Measurements from ENCODE around the gene RNASEH2A. TPM values are rescaled to one million over a fixed set of nuclear protein-coding genes. Genes with fewer than 3 reads are reported as not detected.
"Not testable (repeated sequence)": the region's sequence is repeated elsewhere in the genome, so short reads cannot be mapped to it uniquely, and the experiment has no call there.

The RNASEH2A gene
- total RNA-seq, 2 donors from 2014 or later = 37.0 to 41.4 TPM

GRCh38 chr19:12789904-12790619 lies 16.3 kb upstream of the RNASEH2A start:
- H3K27ac Mint-ChIP-seq = peak overlapping the region; percentile 98 to 100
- H3K9me3 Mint-ChIP-seq = no peaks in the 10 kb centered on the region

DNA sequence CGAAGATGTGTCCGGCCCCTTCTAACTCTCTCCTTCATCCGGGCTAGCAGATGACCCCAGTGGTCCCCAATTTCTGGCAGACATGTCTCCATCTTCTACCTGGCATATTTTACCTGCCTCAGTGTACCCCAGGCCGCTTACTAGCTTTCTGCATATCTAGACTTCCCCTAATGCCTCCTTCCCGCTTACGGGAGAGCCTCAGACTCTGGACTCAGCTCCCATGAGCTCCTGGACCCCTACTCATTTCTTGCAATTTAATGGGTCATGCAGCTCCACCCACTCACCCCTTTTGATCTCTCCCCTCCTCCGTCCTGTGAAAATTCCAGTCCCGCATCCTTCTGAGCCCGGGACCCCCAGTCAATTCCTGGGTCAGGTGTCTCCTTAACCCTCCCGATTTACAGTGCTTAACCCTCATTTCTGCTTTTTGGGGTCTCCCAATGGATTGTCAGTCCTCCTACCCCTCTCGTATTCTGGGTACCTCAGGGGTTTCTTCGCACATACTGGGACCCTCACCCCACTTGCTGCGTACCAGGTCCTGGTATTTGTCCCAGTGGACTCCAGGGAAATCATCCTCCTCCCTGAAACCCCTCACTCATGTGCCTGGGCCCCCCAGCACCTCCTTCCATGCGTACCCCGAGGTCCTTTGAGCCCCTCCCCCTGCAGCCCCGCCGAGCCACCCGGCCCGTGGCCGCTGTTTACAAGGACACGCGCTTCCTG lies 15.6 kb upstream of the RNASEH2A start:
- DNase-seq (ENCODE audit: low spot score in 2 of 2) = no peak
- no peaks in the 10 kb centered on the region for H3K9me3 Mint-ChIP-seq
- peaks cover 21 to 22% of the 10 kb centered on the region in 2 donors for H3K36me3 Mint-ChIP-seq
- no peak for ATAC-seq
- H3K27ac Mint-ChIP-seq = peak overlapping the region; percentile 98 to 100

More at GRCh38 chr19:12789904-12790619, 16.3 kb upstream of the RNASEH2A start:
- peaks cover 21 to 22% of the 10 kb centered on the region in 2 donors for H3K36me3 Mint-ChIP-seq
- ATAC-seq = peak; percentile 56 to 59
- peak; percentile 98 for DNase-seq (ENCODE audit: low spot score in 2 of 2)

DNA sequence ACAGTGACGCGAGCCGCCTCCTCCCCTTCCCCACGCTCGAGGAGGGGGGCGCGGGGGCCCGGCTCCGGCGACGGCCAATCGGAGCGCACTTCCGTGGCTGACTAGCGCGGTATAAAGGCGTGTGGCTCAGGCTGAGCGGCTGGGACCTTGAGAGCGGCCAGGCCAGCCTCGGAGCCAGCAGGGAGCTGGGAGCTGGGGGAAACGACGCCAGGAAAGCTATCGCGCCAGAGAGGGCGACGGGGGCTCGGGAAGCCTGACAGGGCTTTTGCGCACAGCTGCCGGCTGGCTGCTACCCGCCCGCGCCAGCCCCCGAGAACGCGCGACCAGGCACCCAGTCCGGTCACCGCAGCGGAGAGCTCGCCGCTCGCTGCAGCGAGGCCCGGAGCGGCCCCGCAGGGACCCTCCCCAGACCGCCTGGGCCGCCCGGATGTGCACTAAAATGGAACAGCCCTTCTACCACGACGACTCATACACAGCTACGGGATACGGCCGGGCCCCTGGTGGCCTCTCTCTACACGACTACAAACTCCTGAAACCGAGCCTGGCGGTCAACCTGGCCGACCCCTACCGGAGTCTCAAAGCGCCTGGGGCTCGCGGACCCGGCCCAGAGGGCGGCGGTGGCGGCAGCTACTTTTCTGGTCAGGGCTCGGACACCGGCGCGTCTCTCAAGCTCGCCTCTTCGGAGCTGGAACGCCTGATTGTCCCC lies 14.9 kb upstream of the RNASEH2A start, which contains the start of gene JUNB:
Gene JUNB, plus strand, starts transcription at position 142 of the 706 bp plus-strand sequence. Its CDS starts 286 bp downstream, at position 428.
- Mint-ChIP-seq H3K9me3 (no peaks in the 10 kb centered on the region), H3K27ac (peak within 1 kb of the TSS; percentile 99 to 100), H3K36me3 (peaks cover 21 to 22% of the 10 kb centered on the region in 2 donors)
- DNase-seq (ENCODE audit: low spot score in 2 of 2) (peak; percentile 98 to 99), ATAC-seq (peak; percentile 50 to 52)

GRCh38 chr19:12792051-12792852 lies 14.1 kb upstream of the RNASEH2A start:
- peak; percentile 76 to 81 for DNase-seq (ENCODE audit: low spot score in 2 of 2)
- H3K9me3 Mint-ChIP-seq = no peaks in the 10 kb centered on the region
- no peak for ATAC-seq
- H3K27ac Mint-ChIP-seq = peak overlapping the region; percentile 99 to 100
- H3K36me3 Mint-ChIP-seq = peaks cover 21 to 22% of the 10 kb centered on the region in 2 donors

DNA sequence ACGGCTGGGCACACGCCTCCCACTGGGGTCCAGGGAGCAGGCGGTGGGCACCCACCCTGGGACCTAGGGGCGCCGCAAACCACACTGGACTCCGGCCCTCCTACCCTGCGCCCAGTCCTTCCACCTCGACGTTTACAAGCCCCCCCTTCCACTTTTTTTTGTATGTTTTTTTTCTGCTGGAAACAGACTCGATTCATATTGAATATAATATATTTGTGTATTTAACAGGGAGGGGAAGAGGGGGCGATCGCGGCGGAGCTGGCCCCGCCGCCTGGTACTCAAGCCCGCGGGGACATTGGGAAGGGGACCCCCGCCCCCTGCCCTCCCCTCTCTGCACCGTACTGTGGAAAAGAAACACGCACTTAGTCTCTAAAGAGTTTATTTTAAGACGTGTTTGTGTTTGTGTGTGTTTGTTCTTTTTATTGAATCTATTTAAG lies 13.5 kb upstream of the RNASEH2A start:
- H3K27ac Mint-ChIP-seq = peak overlapping the region; percentile 99 to 100
- H3K9me3 Mint-ChIP-seq = no peaks in the 10 kb centered on the region
- DNase-seq (ENCODE audit: low spot score in 2 of 2) (no peak), ATAC-seq (no peak)
- H3K36me3 Mint-ChIP-seq = peaks cover 21 to 22% of the 10 kb centered on the region in 2 donors

- peak overlapping the region; percentile 99 to 100 for H3K27ac Mint-ChIP-seq
- peak; percentile 92 to 98 for DNase-seq (ENCODE audit: low spot score in 2 of 2)
- H3K36me3 Mint-ChIP-seq = peaks cover 21 to 22% of the 10 kb centered on the region in 2 donors
- peak; percentile 38 to 48 for ATAC-seq
- H3K9me3 Mint-ChIP-seq = no peaks in the 10 kb centered on the region
Observed at GRCh38 chr19:12793290-12794195, 12.8 kb upstream of the RNASEH2A start.

GRCh38 chr19:12794196-12794941 lies 12.0 kb upstream of the RNASEH2A start:
- H3K9me3 Mint-ChIP-seq = no peaks in the 10 kb centered on the region
- peak overlapping the region; percentile 72 to 100 for H3K27ac Mint-ChIP-seq
- H3K36me3 Mint-ChIP-seq = peaks cover 21 to 22% of the 10 kb centered on the region in 2 donors
- ATAC-seq = no peak
- no peak for DNase-seq (ENCODE audit: low spot score in 2 of 2)

GRCh38 chr19:12794971-12795381 lies 11.4 kb upstream of the RNASEH2A start:
- Mint-ChIP-seq H3K36me3 (peaks cover 21 to 27% of the 10 kb centered on the region in 2 donors), H3K27ac (peak overlapping the region; percentile 72 to 100), H3K9me3 (no peaks in the 10 kb centered on the region)
- ATAC-seq (no peak), DNase-seq (ENCODE audit: low spot score in 2 of 2) (no peak)

GRCh38 chr19:12796146-12797071 lies 10.0 kb upstream of the RNASEH2A start:
- DNase-seq (ENCODE audit: low spot score in 2 of 2) (peak; percentile 78 to 79), ATAC-seq (peak; percentile 8 to 11)
- H3K27ac Mint-ChIP-seq = peak overlapping the region; percentile 72 to 100
- H3K36me3 Mint-ChIP-seq = peaks cover 18 to 30% of the 10 kb centered on the region in 2 donors
- no peaks in the 10 kb centered on the region for H3K9me3 Mint-ChIP-seq

DNA sequence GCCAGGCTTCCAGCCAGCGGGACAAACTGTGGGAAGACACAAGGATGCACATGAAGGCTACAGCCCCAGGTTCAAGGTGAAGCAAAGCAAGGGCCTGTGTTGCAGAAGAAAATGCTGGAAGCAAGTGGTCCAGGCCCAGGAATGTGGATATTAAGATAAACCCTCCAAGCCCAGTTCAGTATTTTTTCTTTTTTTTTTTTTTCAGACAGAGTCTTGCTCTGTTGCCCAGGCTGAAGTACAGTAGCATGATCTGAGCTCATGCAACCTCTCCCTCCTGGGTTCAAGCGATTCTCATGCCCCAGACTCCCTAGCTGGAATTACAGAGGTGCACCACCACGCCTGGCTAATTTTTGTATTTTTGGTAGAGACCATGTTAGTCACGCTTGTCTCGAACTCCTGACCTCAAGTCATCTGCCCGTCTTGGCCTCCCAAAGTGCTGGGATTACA lies 9.2 kb upstream of the RNASEH2A start:
- Mint-ChIP-seq H3K27ac (no peak overlapping the region), H3K36me3 (peaks cover 14 to 30% of the 10 kb centered on the region in 2 donors), H3K9me3 (no peaks in the 10 kb centered on the region)
- ATAC-seq (no peak), DNase-seq (ENCODE audit: low spot score in 2 of 2) (no peak)

DNA sequence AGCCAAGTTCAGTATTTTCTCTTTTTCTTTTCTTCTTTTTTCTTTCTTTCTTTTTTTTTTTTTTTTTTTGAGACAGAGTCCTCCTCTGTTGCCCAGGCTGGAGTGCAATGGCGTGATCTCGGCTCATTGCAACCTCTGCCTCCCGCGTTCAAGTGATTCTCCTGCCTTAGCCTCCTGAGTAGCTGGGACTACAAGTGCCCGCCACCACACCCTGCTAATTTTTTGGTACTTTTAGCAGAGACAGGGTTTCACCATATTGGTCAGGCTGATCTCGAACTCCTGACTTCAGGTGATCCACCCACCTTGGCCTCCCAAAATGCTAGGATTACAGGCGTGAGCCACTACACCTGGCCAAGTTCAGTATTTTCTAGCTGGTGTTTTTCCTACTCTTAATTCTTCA lies 8.8 kb upstream of the RNASEH2A start:
- not testable (repeated sequence) for H3K27ac Mint-ChIP-seq; ATAC-seq; H3K9me3 Mint-ChIP-seq; DNase-seq (ENCODE audit: low spot score in 2 of 2)
- H3K36me3 Mint-ChIP-seq = peaks cover 14 to 30% of the 10 kb centered on the region in 2 donors

- Mint-ChIP-seq H3K9me3 (no peaks in the 10 kb centered on the region), H3K27ac (no peak overlapping the region), H3K36me3 (peaks cover 9 to 15% of the 10 kb centered on the region in 2 donors)
- DNase-seq (ENCODE audit: low spot score in 2 of 2) (no peak), ATAC-seq (no peak)
Observed at GRCh38 chr19:12799742-12800465, 6.5 kb upstream of the RNASEH2A start.

GRCh38 chr19:12800466-12800770 lies 6.0 kb upstream of the RNASEH2A start:
- Mint-ChIP-seq H3K9me3 (no peaks in the 10 kb centered on the region), H3K36me3 (peaks cover 9 to 15% of the 10 kb centered on the region in 2 donors), H3K27ac (peak overlapping the region in 1 of 2 donors; percentile 90)
- no peak for ATAC-seq
- no peak for DNase-seq (ENCODE audit: low spot score in 2 of 2)
